RWPE2 (cell line): ENCODE results near the gene ZNF641.
"Not testable (repeated sequence)": the region's sequence is repeated elsewhere in the genome, so short reads cannot be mapped to it uniquely, and the experiment has no call there.

Experiments used
- ATAC-seq: fragments of 200-7000 bp; cut with Tn5 transposase; 3 replicates; pipeline ENCODE4 v1.9.1; 2021; ENCODE audit warnings: low read depth
- DNase-seq: peaks from one replicate; pipeline ENCODE4 v3.0.0-alpha.2; 2020; ENCODE audit warnings: low spot score
- H3K27ac ChIP-seq: fragments of 450-650 bp; 2 replicates; pipeline ENCODE4 v1.5.1; 2017; ENCODE audit warnings: mild to moderate bottlenecking; ENCODE audit not compliant: poor library complexity, severe bottlenecking
- H3K27me3 ChIP-seq: fragments of 250-450 bp; sonication (Bioruptor Pico); 2 replicates; pipeline ENCODE4 v1.5.1; 2021; ENCODE audit warnings: mild to moderate bottlenecking, moderate library complexity; ENCODE audit not compliant: insufficient read depth, poor library complexity, severe bottlenecking
- H3K36me3 ChIP-seq: fragments of 250-450 bp; sonication (Bioruptor Pico); 2 replicates; pipeline ENCODE4 v1.5.1; 2020; ENCODE audit warnings: low read depth, mild to moderate bottlenecking, moderate library complexity
- H3K4me1 ChIP-seq: fragments of 250-450 bp; sonication (Bioruptor Pico); 2 replicates; pipeline ENCODE4 v1.5.1; 2021; ENCODE audit warnings: mild to moderate bottlenecking, moderate library complexity; ENCODE audit not compliant: insufficient read depth, poor library complexity, severe bottlenecking
- H3K4me3 ChIP-seq: fragments of 250-450 bp; sonication (Bioruptor Pico); 2 replicates; pipeline ENCODE4 v1.5.1; 2021; ENCODE audit warnings: mild to moderate bottlenecking, moderate library complexity; ENCODE audit not compliant: severe bottlenecking
- H3K9me3 ChIP-seq: fragments of 250-450 bp; sonication (Bioruptor Pico); 2 replicates; pipeline ENCODE4 v1.5.1; 2021; ENCODE audit warnings: mild to moderate bottlenecking, moderate library complexity; ENCODE audit not compliant: severe bottlenecking
- CTCF ChIP-seq: fragments of 450-650 bp; IDR thresholded peaks from one replicate; pipeline ENCODE4 v1.5.1; 2017; ENCODE audit warnings: mild to moderate bottlenecking, moderate library complexity; ENCODE audit not compliant: poor library complexity, severe bottlenecking

ZNF641 gene

GRCh38 chr12:48339442-48340117 lies 11.1 kb downstream of the ZNF641 start:
- no peak for ATAC-seq
- no peaks in the 10 kb centered on the region for H3K27me3 ChIP-seq
- H3K36me3 ChIP-seq, result peaks cover 11% of the 10 kb centered on the region
- DNase-seq, result no peak
- no peak for TF ChIP-seq CTCF
- no peak overlapping the region for H3K27ac ChIP-seq
- no peaks in the 10 kb centered on the region for H3K4me1 ChIP-seq
- H3K4me3 ChIP-seq, result no peak overlapping the region
- H3K9me3 ChIP-seq, result no peaks in the 10 kb centered on the region

GRCh38 chr12:48336564-48336963 lies 14.2 kb downstream of the ZNF641 start:
- ATAC-seq (no peak), DNase-seq (no peak)
- Histone ChIP-seq H3K27me3 (no peaks in the 10 kb centered on the region), H3K9me3 (no peaks in the 10 kb centered on the region), H3K4me3 (no peak overlapping the region), H3K4me1 (no peaks in the 10 kb centered on the region), H3K36me3 (no peaks in the 10 kb centered on the region), H3K27ac (no peak overlapping the region)
- no peak for TF ChIP-seq CTCF

GRCh38 chr12:48336061-48336460 lies 14.7 kb downstream of the ZNF641 start:
- Histone ChIP-seq H3K4me1 (no peaks in the 10 kb centered on the region), H3K27me3 (peaks cover under 1% of the 10 kb centered on the region), H3K9me3 (no peaks in the 10 kb centered on the region), H3K4me3 (no peak overlapping the region), H3K27ac (no peak overlapping the region), H3K36me3 (no peaks in the 10 kb centered on the region)
- TF ChIP-seq CTCF, result no peak
- ATAC-seq, result no peak
- DNase-seq, result no peak

- TF ChIP-seq CTCF, result no peak
- H3K27me3 ChIP-seq, result peaks cover 7% of the 10 kb centered on the region
- H3K4me1 ChIP-seq, result no peaks in the 10 kb centered on the region
- H3K4me3 ChIP-seq, result no peak overlapping the region
- DNase-seq (no peak), ATAC-seq (no peak)
- no peaks in the 10 kb centered on the region for H3K36me3 ChIP-seq
- H3K27ac ChIP-seq, result no peak overlapping the region
- no peaks in the 10 kb centered on the region for H3K9me3 ChIP-seq
Measured at GRCh38 chr12:48334808-48335207, 15.9 kb downstream of the ZNF641 start.

- H3K4me1 ChIP-seq, ATAC-seq, H3K36me3 ChIP-seq, H3K9me3 ChIP-seq, H3K27ac ChIP-seq, H3K27me3 ChIP-seq, DNase-seq, H3K4me3 ChIP-seq: not testable (repeated sequence)
Measured at GRCh38 chr12:48333680-48334079, 17.0 kb downstream of the ZNF641 start.
